Adrenal gland (tissue), 12 donors: ENCODE results near the gene OSCP1. TPM values are rescaled to one million over a fixed set of nuclear protein-coding genes. Genes with fewer than 3 reads are reported as not detected.
A peak's percentile ranks its signal among the peaks of the same experiment; 100 is the strongest.

ENCODE experiments used
- DNase-seq, 7 donors: peaks; one replicate each; pipeline ENCODE4 v3.0.0-alpha.2; 2019 to 2020
- H3K27ac ChIP-seq, 5 donors: fragments of 200-600 bp; sonication (generic) in 4 of 5; 1 replicate in 3 of 5; 2 replicates in 2 of 5; pipeline versions ENCODE4 v1.5.1 to v1.8.0; 2016 to 2020; ENCODE audit warnings: mild to moderate bottlenecking in 1 of 5
- H3K27me3 ChIP-seq: fragments of 200-600 bp; 2 replicates; pipeline ENCODE4 v1.8.0; 2021
- H3K36me3 ChIP-seq, 2 donors: fragments of 200-600 bp; replicated peaks in 1 of 2; 1 replicate in 1 of 2; 2 replicates in 1 of 2; pipeline versions ENCODE4 v1.5.1 to v1.8.0; 2018 to 2022
- H3K4me1 ChIP-seq, 2 donors: fragments of 200-600 bp; replicated peaks in 1 of 2; 1 replicate in 1 of 2; 2 replicates in 1 of 2; pipeline versions ENCODE4 v1.5.1 to v1.8.0; 2018 to 2021
- H3K4me3 ChIP-seq, 4 donors: fragments of 200-600 bp; sonication (generic) in 3 of 4; one replicate each; pipeline ENCODE4 v1.5.1; 2016 to 2018
- H3K9me3 ChIP-seq, 3 donors: fragments of 200-600 bp; sonication (generic) in 1 of 3; replicated peaks in 1 of 3; 1 replicate in 2 of 3; 2 replicates in 1 of 3; pipeline versions ENCODE4 v1.5.1 to v1.8.0; 2016 to 2021
- POLR2A ChIP-seq, 2 donors: fragments of 450-650 bp; IDR thresholded peaks; one replicate each; pipeline ENCODE4 v1.6.1; 2017; ENCODE audit warnings: antibody characterized with exemption in 2 of 2, mild to moderate bottlenecking in 2 of 2, moderate library complexity in 1 of 2
- WGBS, 4 donors: extraction: QIAGEN DNeasy Blood & Tissue Kit in 2 of 4; methylation state at CpG; one replicate each; pipeline versions ENCODE4 v1.1.5 to v1.1.7; 2013 to 2017; 5-methylcytosine and 5-hydroxymethylcytosine counted together
- intact Hi-C, 2 donors: fragments of 100-400 bp; cut with DNase I; formaldehyde crosslinking; loops; one replicate each; pipeline versions ENCODE4 v1.14.1 to v1.15.0; 2022 to 2023
- polyA plus RNA-seq, 3 donors: library from polyadenylated mRNA; stranded (reverse); fragments of 200-250 nt in 2 of 3; fragments of 350-450 nt in 1 of 3; fragmentation: Illumina TruSeq in 1 of 3; extraction: RNeasy Lipid Tissue Mini Kit (QIAGEN cat#74804) in 1 of 3; gene quantifications; one replicate each; pipeline ENCODE4 v1.2.3, GENCODE V29; 2013 to 2014
- total RNA-seq, 9 donors: library from RNA; depleted of rRNA in 4 of 9; stranded (reverse); fragments of >200 nt in 4 of 9; fragments of 120-200 nt in 1 of 9; fragmentation: NEBNext Ultra II Directional in 1 of 9; extraction: Animal tissue kit (Norgen Biotek cat#: 25700) in 1 of 9; gene quantifications; one replicate each; pipeline versions ENCODE4 v1.1.0 to v1.2.4, GENCODE V29; 2013 to 2023
- TF ChIP-seq, protein P1 (sequence below), 6 experiments: fragments of 450-650 bp in 4 of 6; fragments of 200-600 bp in 2 of 6; sonication (generic) in 1 of 6; IDR thresholded peaks; 1 replicate in 5 of 6; 2 replicates in 1 of 6; pipeline versions ENCODE4 v1.5.1 to v1.8.0; 2016 to 2021; ENCODE audit warnings: antibody characterized with exemption in 6 of 6, mild to moderate bottlenecking in 2 of 6, moderate library complexity in 1 of 6
- donor health status: healthy with polysubstance abuse.
- donor health status: Bipolar disorder and iron deficiency.
- donor health status: DM: yes; HTN: yes; CAD: no.
- donor health status: DM: no; HTN: no; CAD: no.
- donor health status: DM: no; HTN: no; CAD: no.
- donor health status: DM: yes; HTN: yes; CAD: no.

OSCP1 gene
- total and polyA plus RNA-seq, 12 donors: 5.5 to 29.9 (median 11.6) TPM

DNA sequence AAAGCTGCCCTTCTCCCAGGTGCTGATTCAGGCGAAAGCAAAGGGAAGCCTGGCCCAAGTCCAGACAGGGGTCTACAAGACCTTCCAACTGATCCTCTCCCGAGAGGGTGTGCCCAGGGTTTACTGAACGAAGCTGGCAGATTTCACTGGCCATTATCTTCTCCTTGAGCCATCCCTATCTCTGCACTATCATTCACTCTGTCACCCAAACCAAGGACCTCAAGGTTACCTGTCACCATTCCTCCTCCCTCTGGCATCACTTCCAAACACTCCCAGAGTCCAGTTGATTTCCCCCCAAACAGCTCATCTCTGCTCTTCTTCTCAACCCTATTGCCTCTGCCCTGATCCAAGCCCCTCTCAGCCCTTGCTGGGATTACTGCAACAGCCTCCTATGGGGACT, 69.5 kb downstream of the OSCP1 start:
- Histone ChIP-seq H3K36me3 (no peaks in the 10 kb centered on the region), H3K9me3 (no peaks in the 10 kb centered on the region), H3K4me1 (peaks cover 28 to 51% of the 10 kb centered on the region in 2 donors), H3K27ac (peak overlapping the region in 3 of 5 donors; percentile 3 to 75 (median 23)), H3K4me3 (no peak overlapping the region), H3K27me3 (no peaks in the 10 kb centered on the region)
- intact Hi-C loops: no loop called here
- DNase-seq: peak in 3 of 7 donors; percentile 42 to 61 (median 55)
- WGBS, 4 donors: 20 to 50% (median 39%) methylated on average over 3 of the region's 3 CpGs
- TF ChIP-seq, protein P1, sequence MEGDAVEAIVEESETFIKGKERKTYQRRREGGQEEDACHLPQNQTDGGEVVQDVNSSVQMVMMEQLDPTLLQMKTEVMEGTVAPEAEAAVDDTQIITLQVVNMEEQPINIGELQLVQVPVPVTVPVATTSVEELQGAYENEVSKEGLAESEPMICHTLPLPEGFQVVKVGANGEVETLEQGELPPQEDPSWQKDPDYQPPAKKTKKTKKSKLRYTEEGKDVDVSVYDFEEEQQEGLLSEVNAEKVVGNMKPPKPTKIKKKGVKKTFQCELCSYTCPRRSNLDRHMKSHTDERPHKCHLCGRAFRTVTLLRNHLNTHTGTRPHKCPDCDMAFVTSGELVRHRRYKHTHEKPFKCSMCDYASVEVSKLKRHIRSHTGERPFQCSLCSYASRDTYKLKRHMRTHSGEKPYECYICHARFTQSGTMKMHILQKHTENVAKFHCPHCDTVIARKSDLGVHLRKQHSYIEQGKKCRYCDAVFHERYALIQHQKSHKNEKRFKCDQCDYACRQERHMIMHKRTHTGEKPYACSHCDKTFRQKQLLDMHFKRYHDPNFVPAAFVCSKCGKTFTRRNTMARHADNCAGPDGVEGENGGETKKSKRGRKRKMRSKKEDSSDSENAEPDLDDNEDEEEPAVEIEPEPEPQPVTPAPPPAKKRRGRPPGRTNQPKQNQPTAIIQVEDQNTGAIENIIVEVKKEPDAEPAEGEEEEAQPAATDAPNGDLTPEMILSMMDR (IDR thresholded peaks at IDR 0.05): no peak
- TF ChIP-seq POLR2A (IDR thresholded peaks at IDR 0.05): no peak

DNA sequence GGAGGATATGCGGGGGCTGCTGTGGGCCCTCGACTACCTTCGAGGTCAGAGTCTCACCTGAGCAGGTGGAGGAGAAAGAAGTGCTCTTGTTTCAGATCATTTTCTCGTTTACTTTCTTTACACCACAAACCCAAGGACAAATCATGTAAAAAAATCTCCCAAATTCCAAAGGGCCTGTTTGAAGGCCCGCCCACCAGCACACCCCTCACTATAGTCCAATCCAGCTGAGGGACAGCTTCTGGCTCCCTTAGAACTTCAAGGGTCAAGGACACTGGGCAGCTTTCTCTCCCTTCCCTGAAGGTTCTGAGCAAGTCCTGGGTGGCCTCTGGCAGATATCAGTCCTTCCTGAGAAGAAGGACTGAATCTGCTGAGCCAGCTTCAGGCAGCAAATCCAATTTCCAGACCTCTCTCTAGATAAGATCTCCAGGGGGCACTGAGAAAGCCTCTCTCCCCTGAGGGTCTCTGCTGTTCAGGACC, 70.1 kb downstream of the OSCP1 start:
- intact Hi-C loops: no loop called here

GRCh38 chr1:36377791-36378492, 72.3 kb downstream of the OSCP1 start:
- Histone ChIP-seq H3K9me3 (no peaks in the 10 kb centered on the region), H3K4me3 (no peak overlapping the region), H3K27me3 (no peaks in the 10 kb centered on the region), H3K36me3 (no peaks in the 10 kb centered on the region), H3K4me1 (peaks cover 38 to 59% of the 10 kb centered on the region in 2 donors), H3K27ac (peak overlapping the region in 1 of 5 donors; percentile 24)
- whole genome bisulfite sequencing, 4 donors: 80 to 91% (median 85%) methylated on average over 3 to 4 of the region's 4 CpGs
- DNase-seq: no peak
- TF ChIP-seq POLR2A (IDR thresholded peaks at IDR 0.05): no peak
- TF ChIP-seq, protein P1 (IDR thresholded peaks at IDR 0.05): no peak
- intact Hi-C loops: no loop called here

More for the DNA sequence above, 70.1 kb downstream of the OSCP1 start:
- Histone ChIP-seq H3K9me3 (no peaks in the 10 kb centered on the region), H3K27ac (peak overlapping the region in 3 of 5 donors; percentile 3 to 75 (median 23)), H3K36me3 (no peaks in the 10 kb centered on the region), H3K27me3 (no peaks in the 10 kb centered on the region), H3K4me1 (peaks cover 34 to 57% of the 10 kb centered on the region in 2 donors), H3K4me3 (no peak overlapping the region)
- DNase-seq: peak in 4 of 7 donors; percentile 51 to 70 (median 60)
- WGBS, 4 donors: 34 to 46% (median 40%) methylated on average over 5 of the region's 5 CpGs
- no peak for TF ChIP-seq POLR2A (IDR thresholded peaks at IDR 0.05)
- TF ChIP-seq, protein P1 (IDR thresholded peaks at IDR 0.05): no peak

GRCh38 chr1:36372617-36373016, 77.6 kb downstream of the OSCP1 start:
- no peaks in the 10 kb centered on the region for H3K9me3 ChIP-seq
- intact Hi-C loops: no loop called here
- H3K27ac ChIP-seq: peak overlapping the region; percentile 31 to 93 (median 80)
- no peaks in the 10 kb centered on the region for H3K36me3 ChIP-seq
- no peaks in the 10 kb centered on the region for H3K27me3 ChIP-seq
- WGBS, 4 donors: 85 to 100% (median 88%) methylated on average over 3 of the region's 3 CpGs; no CpG with 5 or more reads in 1 of the 4 donors
- H3K4me1 ChIP-seq: peaks cover 32 to 49% of the 10 kb centered on the region in 2 donors
- TF ChIP-seq, protein P1 (IDR thresholded peaks at IDR 0.05): no peak
- TF ChIP-seq POLR2A (IDR thresholded peaks at IDR 0.05): no peak
- H3K4me3 ChIP-seq: no peak overlapping the region
- no peak for DNase-seq
